Left lobe of liver (tissue), 2 donors: ENCODE measurements around the gene DUSP22. TPM values are rescaled to one million over a fixed set of nuclear protein-coding genes. Genes with fewer than 3 reads are reported as not detected.

Experiments used
- ATAC-seq: fragments of 200-7000 bp; cut with Tn5 transposase; one replicate; pipeline ENCODE4 v1.9.1; 2020; ENCODE audit warnings: mild to moderate bottlenecking, moderate library complexity
- DNase-seq: peaks from one replicate; pipeline ENCODE4 v3.0.0-alpha.2; 2020; ENCODE audit warnings: low spot score
- total RNA-seq: library from RNA; stranded (reverse); gene quantifications from one replicate; pipeline ENCODE4 v1.2.1, GENCODE V29; 2021
- donor health status: DM: no; HTN: no; CAD: no; lungs with moderate emphysema.
- donor health status: DM: no; HTN: yes; CAD: no.

The DUSP22 gene
- total RNA-seq, 1 donor from 2014 or later, result 15.9 TPM

DNA sequence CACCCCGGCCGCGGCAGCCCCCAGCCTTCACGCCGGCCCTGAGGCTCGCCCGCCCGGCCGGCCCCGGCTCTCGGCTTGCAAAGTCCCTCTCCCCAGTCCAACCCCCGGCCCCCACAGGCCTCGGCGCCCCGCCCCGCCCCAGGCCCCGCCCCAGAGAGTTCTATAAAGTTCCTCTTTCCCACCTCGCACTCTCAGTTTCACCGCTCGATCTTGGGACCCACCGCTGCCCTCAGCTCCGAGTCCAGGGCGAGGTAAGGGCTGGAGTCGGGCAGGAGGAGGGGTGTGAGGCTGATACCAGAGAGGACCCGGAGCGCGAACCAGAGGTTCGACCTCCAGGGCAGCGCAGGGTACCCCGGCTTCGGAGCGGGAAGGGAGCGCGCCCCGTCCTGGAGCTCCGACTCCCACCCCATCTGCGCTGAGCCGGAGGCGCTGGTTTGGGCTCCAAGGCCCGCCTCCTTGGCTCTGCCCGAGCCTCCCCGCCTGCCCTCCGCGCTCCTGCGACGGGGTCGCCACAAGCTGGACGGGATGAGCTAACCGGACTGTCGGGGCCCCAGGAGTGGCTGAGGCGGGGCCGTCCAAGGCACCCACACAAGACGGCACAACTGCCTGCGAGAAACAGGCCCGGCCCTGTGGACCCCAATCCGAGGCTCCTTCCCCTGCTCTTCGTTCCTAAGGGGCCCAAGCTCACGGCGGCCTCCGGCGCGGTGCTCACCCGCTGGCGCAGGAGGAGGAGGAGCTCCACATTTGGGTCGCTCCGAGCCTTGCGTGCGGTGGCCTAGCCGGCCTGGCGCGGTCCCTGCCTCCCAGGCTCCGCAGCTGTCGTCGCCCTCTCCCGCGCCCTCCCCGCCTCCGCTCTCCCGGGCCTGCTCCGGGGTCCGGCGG lies 99.5 kb downstream of the DUSP22 start, which contains the start of gene IRF4:
Gene IRF4 (plus strand): TSS at position 194 of the 882 bp plus-strand sequence. CDS start 1,401 bp downstream, outside the sequence.
- ATAC-seq (no peak), DNase-seq (no peak)

DNA sequence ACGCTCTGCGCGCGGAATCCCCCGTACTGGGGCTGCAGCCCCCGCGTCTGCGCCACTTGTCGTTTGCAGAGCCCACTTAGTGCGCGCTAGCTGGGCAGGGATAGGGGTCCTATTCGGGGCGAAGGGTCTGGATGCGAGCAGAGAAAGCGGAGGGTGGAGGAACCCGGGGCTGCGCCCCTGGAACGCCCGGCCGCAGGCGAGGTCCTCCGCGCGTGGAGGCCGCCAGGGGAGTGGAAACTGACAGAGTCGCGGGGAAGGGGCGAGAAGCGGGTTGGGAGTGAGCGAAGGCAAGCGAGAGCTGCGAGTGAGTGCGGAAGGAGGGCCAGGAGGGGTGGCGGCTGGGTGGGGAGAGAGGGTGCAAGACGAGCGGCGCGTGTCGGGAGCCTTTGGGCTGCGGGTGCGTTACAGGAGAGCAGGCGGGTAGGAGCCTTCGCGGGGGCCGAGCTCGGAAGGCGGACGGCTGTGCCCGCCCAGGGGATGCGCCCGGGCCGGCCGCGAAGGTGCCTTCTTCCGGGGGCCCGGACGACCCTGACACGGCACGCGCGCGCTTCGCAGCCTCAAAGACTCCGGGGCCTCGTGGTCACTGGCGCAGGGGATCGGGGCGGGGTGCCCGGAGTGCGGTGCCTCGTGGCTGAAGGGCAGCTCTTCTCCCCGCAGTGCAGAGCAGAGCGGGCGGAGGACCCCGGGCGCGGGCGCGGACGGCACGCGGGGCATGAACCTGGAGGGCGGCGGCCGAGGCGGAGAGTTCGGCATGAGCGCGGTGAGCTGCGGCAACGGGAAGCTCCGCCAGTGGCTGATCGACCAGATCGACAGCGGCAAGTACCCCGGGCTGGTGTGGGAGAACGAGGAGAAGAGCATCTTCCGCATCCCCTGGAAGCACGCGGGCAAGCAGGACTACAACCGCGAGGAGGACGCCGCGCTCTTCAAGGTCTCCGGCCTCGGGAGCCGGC lies 100.4 kb downstream of the DUSP22 start:
- ATAC-seq (no peak), DNase-seq (no peak)

DNA sequence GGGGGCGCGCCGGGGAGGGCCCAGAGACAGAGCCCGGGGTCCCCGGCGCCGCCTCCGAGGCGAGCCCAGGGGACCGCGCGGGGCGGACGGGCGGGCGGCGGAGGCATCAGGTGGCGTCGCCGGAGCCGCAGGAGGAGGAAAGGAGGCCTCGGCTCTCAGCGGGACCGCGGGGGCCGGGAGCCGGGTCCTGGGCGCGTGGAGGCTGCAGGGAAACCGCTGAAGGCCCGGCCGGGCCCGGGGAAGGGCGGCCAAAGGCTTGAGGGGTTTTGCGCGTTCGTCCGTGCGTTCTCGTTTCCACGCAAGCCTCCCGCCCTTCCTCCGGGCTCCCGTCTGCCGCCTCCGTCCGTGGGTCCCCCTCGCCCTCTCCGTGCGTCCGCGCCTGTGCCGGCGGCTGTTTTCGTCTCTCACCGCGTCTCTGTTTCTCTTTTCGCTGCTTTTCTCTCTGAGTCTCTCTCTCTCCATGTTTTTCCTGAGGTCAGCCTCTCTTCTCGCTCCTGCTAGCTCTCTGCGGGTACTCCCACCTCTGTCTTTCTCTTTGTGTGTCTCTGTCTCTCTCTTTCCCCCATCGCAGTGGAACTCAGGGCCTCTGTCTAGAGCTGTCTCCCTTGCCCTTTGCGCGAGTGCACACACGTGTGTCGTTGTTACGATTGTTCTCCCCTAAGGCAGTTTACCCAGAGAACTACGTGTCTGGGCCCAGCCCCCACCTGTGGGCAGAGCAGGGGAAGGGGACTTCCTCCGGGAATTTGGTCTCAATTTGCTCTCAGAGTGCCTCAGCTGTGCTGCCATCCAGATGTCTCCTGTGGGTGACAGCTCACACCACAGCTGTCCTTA lies 101.3 kb downstream of the DUSP22 start:
- ATAC-seq (no peak), DNase-seq (no peak)

DNA sequence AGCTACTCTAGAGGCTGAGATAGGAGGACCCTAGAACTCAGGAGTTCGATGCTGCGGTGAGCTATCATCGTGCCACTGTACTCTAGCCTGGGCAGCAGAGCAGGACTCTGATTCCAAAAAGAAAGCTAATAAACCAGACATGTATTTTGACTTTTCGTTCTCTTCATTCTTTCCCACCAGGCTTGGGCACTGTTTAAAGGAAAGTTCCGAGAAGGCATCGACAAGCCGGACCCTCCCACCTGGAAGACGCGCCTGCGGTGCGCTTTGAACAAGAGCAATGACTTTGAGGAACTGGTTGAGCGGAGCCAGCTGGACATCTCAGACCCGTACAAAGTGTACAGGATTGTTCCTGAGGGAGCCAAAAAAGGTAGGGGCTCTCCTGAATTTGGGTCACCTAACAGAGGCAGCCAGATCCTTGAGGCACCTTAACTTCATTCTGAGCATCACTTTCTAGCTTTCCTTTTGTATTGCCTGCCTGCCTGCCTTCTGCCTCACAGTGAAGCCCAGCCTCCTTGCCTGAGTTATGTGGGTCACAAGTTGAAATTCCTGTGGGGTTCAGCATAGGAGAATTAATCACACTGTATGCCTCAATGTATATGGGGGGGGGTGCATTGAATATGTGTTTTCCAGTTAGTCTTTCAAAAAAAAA lies 102.5 kb downstream of the DUSP22 start:
- ATAC-seq (no peak), DNase-seq (no peak)

DNA sequence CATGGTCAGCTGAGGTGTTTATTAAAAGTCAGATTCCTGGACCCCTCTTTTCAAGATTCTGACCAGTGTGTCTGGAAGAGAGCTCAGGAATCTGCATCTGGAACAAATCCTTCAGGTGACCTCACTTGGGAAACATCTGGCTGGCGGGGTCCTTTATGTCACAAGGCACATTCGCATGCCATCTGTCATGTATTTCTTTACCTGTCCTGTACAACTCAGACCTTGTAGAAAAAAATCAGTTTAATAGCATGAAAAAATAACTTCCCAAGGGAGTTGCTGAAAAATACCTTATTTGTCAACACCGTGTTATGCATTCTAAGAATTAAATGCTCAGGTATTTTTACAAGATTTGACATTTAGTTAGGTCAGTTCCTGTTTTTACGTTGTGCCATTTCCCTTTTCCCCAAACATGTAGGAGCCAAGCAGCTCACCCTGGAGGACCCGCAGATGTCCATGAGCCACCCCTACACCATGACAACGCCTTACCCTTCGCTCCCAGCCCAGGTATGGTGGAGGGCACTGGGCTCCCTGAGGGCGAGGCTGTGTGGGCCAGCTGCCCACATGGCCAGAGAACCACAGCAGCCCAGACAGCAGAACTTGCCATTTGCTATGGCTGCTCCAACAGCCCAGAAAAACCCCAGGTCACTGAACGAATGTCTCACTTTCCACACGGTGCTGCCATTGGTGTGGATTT lies 103.3 kb downstream of the DUSP22 start:
- ATAC-seq, result no peak
- DNase-seq, result no peak

DNA sequence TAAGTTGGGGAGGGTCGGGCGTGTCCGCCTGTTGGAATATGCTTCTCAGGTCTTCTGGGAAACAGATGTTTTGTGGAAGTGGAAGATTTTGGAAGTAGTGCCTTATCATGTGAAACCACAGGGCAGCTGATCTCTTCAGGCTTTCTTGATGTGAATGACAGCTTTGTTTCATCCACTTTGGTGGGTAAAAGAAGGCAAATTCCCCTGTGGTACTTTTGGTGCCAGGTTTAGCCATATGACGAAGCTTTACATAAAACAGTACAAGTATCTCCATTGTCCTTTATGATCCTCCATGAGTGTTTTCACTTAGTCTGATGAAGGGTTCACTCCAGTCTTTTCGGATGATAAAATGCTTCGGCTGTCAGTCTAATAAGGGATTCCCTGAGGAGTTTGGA lies 103.8 kb downstream of the DUSP22 start:
- DNase-seq (no peak), ATAC-seq (no peak)

DNA sequence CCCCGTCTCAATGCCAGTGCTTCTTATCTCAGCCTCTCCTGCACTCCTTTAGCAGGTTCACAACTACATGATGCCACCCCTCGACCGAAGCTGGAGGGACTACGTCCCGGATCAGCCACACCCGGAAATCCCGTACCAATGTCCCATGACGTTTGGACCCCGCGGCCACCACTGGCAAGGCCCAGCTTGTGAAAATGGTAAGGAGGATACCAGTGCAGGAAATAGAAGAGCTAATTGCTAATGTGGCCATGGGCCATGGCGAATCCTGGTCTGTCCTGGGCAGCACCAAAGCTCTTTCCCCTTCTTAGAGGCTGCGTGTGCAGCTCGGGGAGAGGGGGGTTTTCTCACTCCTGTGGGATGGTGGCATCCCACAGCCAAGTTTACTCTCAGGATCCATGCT lies 104.8 kb downstream of the DUSP22 start:
- ATAC-seq, result no peak
- no peak for DNase-seq

DNA sequence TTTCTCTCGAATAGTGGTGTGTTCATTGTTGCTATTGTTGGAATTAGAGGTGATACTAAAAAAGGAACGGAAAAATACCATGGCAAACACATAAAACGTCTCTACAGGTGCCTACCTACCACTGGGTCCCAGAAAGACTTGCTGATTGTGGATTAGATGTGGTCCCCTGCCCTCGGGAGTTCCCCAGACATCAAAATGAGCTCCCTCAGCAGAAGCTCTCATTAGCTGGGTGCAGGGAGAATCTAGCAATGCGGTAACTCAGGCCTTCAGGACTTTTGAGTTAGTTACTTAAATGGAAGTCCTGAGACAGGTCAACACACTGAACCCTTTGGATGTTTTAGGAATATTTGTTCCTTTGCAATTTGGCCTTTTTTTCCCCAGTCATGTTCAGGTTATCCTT lies 105.3 kb downstream of the DUSP22 start:
- DNase-seq (no peak), ATAC-seq (no peak)

DNA sequence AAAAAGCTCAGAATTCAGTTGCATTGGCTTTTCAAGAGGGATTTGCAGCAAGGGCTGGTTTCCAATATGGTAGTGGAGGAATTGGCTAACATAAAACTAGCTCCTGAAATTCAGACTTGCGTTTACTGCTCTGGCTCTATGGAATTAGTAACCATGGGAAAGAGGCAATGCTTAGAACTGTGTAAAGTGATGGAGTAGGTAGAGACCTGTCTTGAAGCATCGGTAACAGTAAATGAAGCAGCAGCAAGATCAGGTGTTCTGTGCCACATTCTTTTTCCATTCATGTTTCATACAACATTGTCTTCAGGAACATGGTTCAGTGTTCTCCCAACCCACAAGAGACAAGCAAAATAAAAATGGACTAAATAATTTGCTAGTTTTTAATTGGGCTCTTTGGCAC lies 105.8 kb downstream of the DUSP22 start:
- ATAC-seq (no peak), DNase-seq (no peak)

DNA sequence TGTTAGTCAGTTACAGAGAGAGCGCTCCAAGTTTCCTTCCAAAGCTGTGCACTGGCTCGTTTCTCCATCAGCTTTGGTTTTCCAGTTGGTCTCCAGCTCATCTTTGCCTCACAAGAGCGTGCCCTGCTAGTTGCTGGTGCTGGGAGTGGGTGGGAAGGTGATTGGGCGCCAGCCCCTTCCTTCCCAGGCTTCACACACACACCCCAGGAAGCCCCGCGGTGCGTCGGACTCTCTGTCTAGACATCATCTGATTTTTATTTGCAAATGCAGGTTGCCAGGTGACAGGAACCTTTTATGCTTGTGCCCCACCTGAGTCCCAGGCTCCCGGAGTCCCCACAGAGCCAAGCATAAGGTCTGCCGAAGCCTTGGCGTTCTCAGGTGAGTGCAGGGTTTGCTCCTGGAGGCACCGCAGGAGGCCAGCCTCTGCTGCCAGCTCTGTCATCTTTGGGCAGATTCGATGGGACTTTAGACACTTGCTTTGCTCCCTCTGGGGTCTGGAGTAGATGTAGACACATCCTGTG lies 106.3 kb downstream of the DUSP22 start:
- ATAC-seq (no peak), DNase-seq (no peak)

DNA sequence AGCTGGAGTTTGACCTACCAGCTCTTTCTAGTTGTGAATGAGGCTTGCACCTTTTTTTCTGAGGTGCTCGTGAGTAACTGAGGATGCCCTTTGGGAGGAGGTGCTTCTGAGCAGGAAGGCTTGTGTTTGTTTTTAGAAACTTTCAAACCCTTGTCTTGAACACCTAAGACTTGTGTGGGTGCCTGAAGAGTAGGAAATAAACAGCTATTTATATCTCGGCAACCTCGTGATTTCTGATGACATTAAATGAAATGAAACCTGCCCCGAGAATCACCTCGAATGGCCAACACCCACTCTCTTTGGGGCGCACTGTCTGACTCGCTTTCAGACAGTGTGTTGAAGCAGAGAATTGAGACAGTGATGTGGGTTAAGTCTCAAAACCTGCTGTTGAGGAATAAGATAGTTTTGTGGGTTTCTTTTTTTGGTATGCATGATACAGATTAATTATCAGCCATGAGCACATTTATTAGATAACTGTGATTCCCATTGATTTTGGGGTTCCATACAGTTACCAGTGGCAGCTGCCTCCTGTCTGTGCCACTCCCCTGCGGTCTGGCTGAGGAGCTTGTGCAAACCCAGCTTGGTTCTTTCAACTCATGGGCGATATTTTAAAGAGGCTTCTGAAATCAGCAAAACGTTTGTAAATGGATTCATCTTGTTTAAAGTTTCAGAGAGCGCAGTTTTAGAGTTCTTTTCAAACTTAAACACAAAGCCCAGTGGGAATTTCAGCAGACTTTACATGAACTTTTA lies 107.7 kb downstream of the DUSP22 start:
- DNase-seq (no peak), ATAC-seq (no peak)

DNA sequence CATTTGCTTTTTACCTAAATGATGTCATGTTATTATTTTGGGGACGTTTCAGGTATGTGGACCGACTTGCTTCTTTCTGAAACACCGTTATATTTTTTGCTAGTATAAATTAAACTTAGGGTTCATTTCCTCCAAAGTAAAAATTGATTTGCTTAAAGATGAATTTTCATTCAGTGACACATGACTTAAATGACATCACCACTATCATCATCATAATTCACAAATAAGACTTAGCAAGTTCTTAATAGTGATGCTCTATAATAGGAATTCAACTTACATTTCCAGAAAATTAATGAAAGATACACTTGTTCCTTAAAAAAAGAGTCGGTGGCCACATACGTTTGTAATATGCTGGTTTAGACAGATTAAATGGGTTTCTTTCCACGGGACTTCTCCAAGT lies 108.5 kb downstream of the DUSP22 start:
- no peak for DNase-seq
- no peak for ATAC-seq

Other genes starting within 250 kb of the DUSP22 start
- gene IRF4, start 99.3 kb downstream of the DUSP22 start, total RNA-seq, result 1.7 TPM